ENCODE results near the gene TUBA4A. TPM values are rescaled to one million over a fixed set of nuclear protein-coding genes. Genes with fewer than 3 reads are reported as not detected.
A peak's percentile ranks its signal among the peaks of the same experiment; 100 is the strongest.

The TUBA4A gene
- total RNA-seq, 4 donors from 2014 or later = 26.9 to 74.0 (median 50.3) TPM

DNA sequence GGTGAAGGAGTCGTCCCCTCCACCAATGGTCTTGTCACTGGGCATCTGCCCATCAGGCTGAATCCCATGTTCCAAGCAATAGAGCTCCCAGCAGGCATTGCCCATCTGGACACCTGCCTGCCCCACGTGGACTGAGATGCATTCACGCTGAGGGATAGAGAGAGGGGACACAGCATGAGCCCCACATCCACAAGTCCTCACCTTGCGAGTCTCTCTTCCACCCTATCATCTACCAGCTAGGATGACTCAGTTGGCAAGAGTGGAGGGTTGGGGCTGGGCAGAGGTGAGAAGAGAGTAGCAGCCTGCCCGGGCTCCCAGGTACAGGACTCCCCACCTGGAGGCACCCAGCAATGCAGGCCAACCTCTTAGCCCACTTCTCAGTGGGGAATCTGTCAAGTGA is 1.6 kb downstream of the TUBA4A start:
- no peak for DNase-seq (ENCODE audit: low spot score)
- TF ChIP-seq, protein P1, sequence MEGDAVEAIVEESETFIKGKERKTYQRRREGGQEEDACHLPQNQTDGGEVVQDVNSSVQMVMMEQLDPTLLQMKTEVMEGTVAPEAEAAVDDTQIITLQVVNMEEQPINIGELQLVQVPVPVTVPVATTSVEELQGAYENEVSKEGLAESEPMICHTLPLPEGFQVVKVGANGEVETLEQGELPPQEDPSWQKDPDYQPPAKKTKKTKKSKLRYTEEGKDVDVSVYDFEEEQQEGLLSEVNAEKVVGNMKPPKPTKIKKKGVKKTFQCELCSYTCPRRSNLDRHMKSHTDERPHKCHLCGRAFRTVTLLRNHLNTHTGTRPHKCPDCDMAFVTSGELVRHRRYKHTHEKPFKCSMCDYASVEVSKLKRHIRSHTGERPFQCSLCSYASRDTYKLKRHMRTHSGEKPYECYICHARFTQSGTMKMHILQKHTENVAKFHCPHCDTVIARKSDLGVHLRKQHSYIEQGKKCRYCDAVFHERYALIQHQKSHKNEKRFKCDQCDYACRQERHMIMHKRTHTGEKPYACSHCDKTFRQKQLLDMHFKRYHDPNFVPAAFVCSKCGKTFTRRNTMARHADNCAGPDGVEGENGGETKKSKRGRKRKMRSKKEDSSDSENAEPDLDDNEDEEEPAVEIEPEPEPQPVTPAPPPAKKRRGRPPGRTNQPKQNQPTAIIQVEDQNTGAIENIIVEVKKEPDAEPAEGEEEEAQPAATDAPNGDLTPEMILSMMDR (IDR thresholded peaks at IDR 0.05) = no peak
- no peak for ATAC-seq (ENCODE audit: low FRiP score)

DNA sequence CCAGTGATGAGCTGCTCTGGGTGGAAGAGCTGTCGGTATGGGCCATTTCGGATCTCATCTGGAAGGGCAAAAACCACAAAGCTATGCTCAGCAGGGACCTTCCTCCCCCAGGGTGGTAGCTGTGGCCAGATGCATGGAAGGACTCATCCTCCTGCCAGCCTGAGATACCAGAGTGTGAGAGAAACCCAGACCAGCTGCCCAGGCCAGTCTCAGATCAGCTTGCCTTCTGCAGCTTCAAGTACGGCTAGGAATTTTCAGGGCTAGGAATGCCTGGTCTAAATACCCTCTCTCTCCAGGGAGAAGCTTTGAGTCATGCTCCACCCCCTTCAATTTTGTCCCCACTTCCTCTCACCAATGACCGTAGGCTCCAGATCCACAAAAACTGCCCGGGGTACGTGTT is 2.1 kb downstream of the TUBA4A start:
- TF ChIP-seq, protein P1 (IDR thresholded peaks at IDR 0.05) = no peak
- DNase-seq (ENCODE audit: low spot score) = no peak
- ATAC-seq (ENCODE audit: low FRiP score) = no peak

GRCh38 chr2:219250049-219250781 is 3.5 kb downstream of the TUBA4A start:
- DNase-seq (ENCODE audit: low spot score) (no peak), ATAC-seq (ENCODE audit: low FRiP score) (no peak)
- TF ChIP-seq, protein P1 (IDR thresholded peaks at IDR 0.05) = no peak

DNA sequence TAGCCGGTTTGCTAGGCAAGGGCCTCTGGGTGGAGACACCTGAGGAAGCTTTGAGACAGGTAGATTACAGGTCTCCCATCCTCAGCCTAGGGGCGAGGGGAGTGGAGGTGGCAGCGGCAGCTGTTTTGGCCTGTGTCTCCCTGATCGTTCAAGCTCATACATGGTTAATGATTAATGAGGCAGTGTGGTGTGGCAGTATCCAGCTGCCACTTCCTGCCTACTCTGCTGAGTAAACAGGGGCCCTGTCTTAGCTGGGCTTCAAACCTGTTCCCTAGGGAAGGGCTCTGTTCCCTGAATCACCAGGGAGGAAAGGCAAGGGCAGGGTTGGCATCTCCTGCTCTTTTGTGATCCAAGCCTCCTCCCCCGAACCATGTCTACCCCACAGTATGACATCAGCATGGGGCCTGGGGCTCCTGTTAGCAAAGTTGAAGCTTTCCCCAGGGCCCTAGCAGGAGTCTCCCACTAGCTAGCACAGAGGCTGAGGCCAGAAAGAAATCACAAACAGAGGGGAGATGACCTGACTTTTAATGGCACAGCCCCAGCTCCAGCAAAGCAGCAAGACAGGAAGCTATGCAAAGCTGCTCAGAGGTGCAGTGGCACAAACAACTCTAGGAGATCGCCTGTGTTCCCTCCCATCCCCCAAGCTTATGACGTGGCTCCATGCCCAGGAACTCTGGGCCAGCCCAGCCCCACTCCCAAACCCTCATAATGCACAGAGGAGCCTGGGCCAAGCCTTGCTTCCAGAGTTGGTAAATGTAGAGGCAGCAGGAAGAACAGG is 4.3 kb downstream of the TUBA4A start:
- ATAC-seq (ENCODE audit: low FRiP score) = peak; percentile 16
- DNase-seq (ENCODE audit: low spot score) = no peak
- TF ChIP-seq, protein P1 (IDR thresholded peaks at IDR 0.05) = no peak

- ATAC-seq (ENCODE audit: low FRiP score) (no peak), DNase-seq (ENCODE audit: low spot score) (no peak)
- TF ChIP-seq, protein P1 (IDR thresholded peaks at IDR 0.05) = no peak
Measured at GRCh38 chr2:219248845-219249202, 4.9 kb downstream of the TUBA4A start.

DNA sequence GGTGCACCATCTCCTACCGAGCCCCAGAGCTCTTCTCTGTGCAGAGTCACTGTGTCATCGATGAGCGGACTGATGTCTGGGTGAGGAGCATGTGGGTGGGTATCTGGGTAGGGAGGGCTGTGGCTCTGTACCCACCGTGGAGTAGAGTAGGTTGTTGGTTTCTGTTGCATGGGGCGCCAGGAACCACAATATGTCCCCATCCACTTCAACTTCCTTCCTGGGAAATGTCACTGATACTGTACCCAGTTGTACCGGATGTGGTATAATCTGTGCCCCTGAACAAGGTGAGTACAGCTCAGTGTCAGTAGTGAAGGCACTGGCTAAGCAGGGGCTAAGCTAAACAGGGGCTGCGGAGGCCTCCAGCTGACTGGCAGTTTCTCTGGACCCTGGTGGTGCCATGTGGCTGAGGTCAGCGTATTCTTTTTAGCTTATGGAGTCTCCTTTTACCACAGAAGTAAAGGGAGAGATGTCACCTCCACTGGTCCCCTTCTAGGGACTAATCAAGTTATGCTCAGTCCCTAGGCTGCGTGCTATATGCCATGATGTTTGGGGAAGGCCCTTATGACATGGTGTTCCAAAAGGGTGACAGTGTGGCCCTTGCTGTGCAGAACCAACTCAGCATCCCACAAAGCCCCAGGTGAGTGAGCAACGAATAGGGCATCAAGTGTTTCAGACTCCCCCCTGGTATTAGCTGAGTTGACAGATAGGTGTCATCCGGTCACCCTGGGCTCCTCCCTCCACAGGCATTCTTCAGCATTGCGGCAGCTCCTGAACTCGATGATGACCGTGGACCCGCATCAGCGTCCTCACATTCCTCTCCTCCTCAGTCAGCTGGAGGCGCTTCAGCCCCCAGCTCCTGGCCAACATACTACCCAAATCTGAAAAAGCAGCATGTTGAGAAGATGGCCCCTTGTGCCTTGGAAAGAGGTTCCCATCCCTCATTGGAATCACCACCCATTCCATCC is 5.8 kb downstream of the TUBA4A start:
- no peak for DNase-seq (ENCODE audit: low spot score)
- TF ChIP-seq, protein P1 (IDR thresholded peaks at IDR 0.05) = no peak
- no peak for ATAC-seq (ENCODE audit: low FRiP score)
